GM19324 (cell line): ENCODE measurements around the gene SPRR4.

Experiments
- ATAC-seq: cut with Tn5 transposase; IDR thresholded peaks from one replicate; pipeline ENCODE4 v1.9.1; 2021; ENCODE audit warnings: mild to moderate bottlenecking, moderate library complexity; ENCODE audit not compliant: unreplicated experiment, low FRiP score

SPRR4 gene, protein sequence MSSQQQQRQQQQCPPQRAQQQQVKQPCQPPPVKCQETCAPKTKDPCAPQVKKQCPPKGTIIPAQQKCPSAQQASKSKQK

DNA sequence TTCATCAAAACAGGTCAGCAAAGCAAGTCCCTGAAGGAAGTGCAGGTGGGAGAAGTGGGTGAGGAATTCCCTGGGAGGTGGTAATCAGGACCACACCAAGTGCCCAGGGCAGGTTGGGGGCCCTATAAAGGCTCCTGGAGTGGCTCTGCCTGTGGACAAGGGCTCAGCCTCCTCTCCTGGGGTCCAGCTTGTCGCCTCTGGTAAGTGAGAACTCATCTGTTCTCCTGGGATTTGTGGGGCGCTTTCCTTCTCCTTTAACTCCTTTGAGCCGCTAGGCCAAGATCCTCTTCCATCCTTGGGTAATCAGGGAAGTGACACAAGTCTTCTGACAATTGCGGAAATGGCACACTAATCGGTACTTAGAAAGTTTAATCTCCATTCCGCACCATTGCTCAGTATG, at the start of gene SPRR4:
Gene SPRR4 (plus strand): TSS at position 154 of the 400 bp plus-strand sequence. CDS start 1,243 bp downstream, outside the sequence.
- no peak for ATAC-seq

DNA sequence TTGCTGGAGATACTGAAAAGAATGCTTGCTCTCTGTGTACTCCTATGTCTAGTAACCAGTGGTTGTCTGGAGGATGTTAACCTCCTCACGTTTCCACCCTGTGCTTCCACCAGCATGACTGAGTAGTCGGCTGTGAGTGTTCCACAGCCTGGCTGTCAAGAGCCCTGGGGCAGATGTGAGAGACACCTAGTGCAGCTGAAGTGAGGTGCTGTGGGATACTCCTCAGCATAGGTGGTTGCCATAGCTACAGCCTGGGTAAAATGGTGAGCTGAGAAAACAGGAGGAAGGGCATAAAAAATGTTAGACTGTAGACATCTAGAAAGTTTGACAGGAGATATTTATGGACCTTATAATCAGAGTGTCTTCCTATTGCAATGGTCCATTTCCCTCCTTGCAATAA, 46.3 kb upstream of the SPRR4 start:
- ATAC-seq, result no peak

DNA sequence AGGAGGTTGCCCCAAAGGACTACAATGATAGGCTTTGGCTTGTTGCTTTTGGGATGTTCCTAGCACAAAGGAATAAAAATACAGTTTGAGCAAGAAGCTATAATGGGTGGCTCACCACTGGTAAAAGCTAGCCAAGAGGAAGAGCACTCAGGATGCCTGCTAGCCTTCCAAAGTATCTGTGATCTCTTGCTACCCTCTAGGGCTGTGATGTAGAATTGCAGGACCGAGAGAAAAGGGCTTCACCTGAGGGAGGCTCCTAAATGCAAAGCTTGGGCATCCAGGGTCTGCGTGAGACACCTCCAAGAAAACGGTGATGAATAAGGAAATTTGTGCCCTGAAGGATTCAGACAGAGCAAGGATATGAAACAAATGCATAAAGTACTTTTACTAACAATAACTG, 44.4 kb upstream of the SPRR4 start:
- ATAC-seq, result no peak

DNA sequence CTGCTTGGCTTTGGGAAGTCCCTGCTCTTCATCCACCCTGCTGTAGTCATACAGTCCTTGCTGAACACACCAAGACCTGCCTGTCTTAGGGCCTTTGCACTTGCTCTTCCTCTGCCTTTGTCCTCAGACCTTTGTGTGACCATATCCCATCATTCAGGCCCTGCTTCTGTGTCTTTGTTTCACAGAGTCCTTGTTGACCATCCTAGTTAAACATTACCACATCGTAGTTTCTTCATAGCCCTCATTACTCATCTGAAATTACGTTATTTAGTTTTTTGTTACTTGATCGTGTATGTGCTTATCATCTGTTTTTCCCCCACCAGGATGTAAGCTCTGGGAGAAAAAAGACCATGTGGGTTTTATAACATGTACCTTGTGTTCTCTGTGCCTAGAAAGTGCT, 41.8 kb upstream of the SPRR4 start:
- no peak for ATAC-seq

DNA sequence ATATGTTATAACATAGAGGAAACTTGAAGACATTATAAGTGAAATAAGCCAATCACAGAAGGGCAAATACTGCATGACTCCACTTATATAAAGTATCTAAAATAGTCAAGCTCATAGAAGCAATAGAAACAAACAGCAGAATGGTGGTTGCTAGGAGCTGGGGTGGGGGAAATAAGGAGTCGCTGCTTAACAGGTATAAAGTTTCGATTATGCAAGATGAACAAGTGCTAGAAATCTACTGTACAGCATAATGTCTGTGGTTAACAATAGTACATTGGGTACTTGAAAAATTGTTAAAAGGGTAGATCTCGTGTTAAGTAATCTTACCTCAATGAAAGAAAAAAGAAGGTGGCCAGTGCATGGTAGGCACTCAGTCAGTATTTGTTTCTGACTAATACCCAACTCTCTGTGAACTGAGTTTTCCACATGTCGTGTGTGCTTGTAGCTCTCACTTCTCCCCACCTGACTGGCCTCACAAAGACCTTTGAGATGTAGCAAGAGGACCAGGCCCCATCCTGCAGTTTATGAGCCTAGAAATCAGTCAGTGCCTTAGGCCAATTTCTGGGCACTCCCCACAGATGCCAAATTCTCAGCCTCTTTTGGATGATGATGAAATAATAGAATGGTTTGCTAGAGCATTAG, 38.2 kb upstream of the SPRR4 start:
- no peak for ATAC-seq

DNA sequence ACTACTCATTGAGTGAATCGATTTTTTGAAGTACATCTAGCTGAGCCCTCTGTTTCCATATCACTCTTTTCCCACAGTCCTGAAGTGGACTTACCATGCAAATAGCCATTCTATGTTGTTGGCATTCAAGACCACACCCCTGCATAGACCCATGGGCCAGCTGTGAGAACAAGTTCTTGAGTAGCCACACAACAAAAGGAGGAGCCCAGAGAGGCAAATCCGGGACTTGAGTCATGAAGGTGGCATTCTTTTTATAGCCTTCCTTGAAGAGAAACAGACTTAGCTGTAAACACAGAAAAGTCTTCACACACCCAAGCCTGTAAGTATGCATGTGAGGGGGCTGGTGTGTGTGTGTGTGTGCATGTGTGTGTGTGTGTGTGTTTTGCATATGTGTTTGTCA, 37.3 kb upstream of the SPRR4 start:
- ATAC-seq, result no peak

DNA sequence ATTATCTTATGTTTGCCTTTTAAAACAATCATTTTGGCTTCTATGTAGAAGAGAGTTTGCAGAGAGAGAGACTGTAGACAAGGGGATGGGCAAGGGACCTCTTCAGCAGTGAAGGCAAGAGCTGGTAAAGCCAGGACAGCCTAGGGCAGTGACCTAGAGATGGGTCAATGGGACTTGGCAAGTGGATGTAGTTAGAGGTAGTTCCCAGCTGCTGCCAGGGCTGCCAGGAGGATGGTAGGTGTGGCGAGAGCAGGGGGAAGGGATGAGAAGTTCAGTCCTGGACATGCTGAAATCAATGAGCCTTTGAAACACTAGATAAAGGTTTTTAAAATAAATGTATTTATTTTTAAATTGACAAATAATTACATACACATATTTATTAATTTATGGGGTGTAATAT, 29.8 kb upstream of the SPRR4 start:
- no peak for ATAC-seq

DNA sequence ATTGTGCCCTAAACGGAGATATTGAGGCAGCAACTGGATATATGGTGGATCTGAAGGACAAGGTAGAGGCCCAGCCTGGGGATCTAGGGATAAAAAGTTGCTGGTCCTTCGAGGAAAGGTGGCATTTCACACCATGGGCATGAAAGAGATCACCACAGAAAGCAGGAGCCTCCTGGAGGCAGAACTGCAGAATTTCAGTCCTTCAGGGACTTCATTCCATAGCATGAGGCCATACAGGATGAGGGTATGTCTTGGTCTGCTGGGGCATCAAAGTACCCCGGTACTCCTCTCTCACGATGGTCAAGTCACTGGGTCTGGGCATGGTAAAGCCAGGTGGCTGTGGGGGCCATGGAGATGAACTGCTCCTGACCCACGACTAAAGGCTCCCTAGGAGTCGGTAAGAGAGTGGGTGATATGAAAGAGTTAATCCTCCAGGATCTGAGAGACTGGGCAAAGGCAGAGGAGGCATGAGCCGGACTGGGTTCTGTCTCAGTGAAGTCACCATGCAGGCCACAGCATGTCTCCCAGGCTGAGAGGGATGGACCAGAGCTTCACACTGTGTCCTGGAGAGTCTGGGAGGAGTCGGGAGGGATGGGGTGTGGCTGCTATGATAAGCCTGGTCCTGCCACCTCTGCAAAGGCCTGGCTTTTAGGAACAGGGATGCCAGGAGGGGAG, 29.3 kb upstream of the SPRR4 start:
- ATAC-seq, result no peak

DNA sequence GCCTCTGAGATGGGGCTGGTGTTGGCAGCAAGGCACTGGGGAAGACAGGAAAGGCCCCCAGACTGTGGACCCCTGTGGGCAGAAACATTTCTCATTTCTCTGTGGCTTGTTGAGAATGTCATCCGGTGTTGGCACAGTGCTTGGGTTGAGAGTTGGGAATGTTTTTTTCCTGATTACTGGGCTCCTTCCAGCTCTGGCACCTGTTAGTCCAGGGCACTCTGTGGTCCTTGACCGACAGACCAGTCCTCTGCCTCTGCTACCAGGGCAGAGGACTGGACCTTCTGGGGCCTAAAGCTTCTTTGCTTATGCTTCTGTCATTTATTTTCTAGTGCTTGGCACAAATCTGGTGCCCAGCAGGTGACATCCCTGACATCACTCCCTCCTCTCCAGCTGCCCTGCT, 28.3 kb upstream of the SPRR4 start:
- no peak for ATAC-seq

DNA sequence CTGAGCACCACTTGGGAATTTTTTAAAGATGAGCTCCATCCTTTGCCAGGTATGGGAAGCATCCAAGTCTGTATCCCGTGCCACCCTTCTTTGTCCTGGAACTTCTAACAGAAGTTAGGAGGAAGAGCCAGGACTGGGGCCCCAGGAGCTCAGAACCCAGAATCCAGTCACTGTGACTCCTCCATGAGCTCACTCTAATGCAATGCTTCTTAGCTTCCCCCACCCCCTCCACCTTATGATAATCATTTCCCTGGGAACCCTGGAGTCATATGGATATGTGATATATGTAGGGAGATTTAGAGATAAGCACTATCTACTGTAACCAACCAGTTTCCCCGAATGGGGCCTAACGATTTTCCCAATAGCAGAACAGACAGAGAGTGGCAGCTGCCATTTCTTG, 24.2 kb upstream of the SPRR4 start:
- ATAC-seq, result no peak

DNA sequence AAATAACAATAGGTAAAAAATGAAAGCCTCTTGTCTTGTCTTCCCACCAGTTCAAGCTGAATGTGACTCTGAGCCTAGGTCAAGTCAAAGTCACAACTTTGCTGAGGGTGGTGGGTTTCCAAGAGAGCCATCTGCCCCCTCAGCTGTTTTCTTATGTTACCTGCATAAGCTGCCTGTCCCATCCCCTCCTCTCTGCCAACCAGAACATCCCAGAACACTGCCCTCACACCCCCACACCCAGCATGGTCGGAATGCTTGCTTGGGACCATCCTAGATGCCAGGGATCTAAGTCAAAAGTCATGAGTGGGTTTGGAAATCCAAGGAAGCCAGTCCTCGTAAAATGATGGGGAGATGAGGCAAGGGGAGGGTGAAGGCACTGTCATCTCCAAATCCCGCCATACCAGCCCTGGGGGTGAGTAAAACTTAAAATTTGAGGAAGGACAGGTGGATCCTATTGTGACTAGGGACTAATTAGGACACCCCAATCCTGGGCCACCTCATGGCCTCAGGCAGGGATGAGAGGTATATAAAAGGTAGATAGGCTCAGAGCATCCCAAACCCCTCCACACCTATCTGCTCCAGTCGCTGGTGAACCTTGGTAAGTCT, 23.7 kb upstream of the SPRR4 start, which contains the start of gene SPRR5:
Gene SPRR5 (plus strand): TSS at position 556 of the 606 bp plus-strand sequence. CDS start 1,349 bp downstream, outside the sequence.
- no peak for ATAC-seq

DNA sequence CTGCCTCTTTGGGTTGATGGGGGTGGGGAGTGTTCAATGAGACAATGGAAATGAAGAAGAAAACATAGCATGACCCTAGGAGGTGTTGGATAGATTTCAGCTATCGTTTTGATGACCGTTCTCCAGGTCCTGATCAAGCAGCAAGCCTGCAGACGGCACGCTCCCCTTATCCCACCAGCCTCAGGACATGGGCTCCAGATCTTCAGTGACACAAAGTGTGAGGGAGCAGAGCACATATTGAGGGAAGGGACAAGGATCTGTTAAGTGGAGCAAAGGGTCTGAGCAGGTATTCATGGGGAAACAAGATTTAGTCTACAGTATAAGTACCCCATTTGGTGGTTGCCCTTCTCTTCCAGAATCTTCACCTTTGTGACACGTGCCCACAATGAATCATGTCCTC, 18.7 kb upstream of the SPRR4 start:
- ATAC-seq, result no peak

DNA sequence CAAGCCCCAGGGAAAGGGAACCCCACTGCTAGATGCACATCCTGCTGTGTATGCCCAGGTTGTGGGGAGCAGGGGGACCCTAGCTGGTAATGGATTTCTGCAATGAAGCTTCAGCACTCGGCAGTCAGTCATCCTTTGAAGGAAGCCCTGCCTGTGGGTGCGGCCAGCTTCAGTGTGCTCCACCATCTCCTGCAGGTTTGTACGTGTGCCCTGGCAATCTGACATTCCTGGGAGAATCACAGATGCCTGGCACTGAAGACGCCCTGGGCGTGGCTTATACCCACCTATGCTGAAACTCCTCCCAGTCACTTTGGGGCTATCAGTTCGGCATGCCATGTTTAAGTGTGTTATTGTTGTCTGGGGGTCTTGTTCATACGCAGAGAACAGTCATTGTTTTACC, 16.7 kb upstream of the SPRR4 start:
- ATAC-seq, result no peak

DNA sequence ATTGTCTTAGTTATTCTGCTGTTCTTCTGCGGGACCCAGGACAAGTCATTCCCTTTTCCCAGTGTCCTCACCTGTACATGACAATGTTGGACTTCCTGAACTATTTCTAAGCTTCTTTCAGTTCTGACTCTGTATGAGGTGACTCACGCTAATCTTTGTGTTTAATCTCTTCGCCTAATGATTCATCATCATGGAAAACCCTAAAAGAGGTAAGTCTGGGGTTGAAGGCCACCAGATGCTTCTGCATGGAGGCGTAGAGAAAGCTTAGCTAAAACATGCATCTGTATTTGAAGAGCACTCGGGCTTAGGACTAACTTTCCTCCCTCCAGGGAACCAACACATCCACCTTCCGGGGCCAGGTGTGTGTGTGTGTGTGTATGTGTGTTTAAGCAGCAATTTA, 16.0 kb upstream of the SPRR4 start:
- no peak for ATAC-seq

DNA sequence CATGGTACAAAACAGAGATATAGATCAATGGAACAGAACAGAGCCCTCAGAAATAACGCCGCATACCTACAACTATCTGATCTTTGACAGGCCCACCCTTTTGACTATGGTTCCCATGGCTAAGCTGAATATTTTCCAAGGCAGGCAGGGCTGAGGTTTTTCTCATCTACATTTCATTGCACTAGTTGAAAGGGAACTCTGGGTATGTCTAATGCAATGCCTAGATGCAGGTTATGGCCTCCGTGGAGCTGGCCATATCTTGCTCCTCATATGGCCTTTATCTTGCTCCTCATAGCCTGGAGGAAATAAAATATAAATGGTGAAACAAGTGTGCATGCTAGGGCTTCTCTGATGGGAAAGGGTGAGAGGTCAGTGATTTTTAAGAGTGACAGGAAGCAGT, 12.9 kb upstream of the SPRR4 start:
- no peak for ATAC-seq

DNA sequence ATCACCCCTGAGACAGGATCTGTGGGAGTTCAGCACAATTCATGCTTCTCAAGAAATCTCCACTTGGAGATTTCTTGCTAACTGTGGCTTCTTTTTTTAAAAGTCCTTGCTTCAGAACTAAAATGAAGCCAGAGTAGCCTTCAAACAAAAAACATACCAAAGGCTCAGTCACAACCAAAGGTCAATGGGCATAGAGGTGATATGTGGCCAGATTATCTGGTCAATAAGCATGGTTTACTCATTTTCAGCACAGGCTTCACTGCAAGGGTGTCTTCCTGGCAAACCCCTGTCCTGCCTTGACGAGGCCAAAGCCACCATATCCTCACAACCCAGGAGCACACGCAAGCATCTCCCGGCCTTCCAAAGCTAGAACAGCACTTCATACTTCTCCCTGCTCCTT, 11.2 kb upstream of the SPRR4 start:
- no peak for ATAC-seq

DNA sequence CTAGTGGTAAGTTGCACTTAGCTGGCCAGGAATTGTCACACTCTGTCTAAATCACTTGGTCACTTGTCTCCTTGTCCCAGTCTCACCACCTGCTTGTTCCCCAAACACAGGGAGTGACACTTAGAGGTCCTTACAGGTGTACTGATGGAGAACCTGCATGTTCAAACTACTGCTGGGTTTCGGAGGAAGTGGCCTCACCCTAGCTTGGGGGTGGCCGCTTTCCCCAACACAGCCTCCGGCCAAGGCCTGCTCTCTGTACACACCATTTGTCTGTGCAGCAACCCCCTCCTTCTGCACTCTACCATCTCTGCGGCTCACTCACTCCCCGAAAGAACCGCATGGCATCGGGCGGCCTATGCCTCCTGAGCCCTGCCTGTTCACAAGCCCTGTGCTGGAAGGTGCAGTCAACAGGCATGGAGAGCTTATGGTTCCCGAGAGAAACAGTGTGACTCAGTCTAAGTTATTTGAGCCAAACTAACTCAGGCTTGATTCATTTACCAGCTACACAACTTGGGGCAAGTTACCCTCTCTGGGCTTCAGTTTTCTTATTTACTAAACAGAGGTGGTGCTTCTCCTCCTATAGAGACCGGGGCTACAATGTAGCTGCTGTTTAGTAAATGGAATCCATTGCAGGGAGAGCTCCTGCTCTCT, 10.5 kb upstream of the SPRR4 start:
- no peak for ATAC-seq

DNA sequence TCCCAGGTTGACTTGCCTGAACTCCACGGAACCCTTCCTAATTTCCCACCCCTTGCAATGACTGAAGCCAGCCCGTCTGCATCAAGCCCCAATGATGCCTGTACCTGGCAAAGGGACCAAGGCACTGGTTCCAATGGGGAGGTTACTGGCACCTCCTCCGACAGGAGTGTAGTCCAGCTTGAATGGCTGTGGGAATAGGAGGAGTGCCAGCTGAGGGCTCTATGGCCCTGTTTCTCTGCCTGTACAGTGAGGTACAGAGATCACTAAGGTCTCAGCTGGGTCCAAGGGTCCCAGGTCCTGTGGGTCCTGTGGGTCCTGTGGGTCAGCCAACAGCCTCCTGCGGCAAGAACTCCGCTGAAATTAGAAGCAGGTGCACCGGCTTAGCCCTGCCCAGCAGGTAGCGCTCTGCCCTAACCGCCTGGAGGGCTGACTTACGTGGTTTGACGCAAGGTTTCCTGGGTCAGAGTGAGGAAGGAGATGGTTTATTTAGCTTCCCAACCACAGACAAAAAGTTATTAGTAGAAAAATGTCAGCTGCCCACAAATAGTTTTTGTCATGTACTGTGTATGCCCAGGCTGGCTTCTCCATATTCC, 9.9 kb upstream of the SPRR4 start:
- no peak for ATAC-seq

DNA sequence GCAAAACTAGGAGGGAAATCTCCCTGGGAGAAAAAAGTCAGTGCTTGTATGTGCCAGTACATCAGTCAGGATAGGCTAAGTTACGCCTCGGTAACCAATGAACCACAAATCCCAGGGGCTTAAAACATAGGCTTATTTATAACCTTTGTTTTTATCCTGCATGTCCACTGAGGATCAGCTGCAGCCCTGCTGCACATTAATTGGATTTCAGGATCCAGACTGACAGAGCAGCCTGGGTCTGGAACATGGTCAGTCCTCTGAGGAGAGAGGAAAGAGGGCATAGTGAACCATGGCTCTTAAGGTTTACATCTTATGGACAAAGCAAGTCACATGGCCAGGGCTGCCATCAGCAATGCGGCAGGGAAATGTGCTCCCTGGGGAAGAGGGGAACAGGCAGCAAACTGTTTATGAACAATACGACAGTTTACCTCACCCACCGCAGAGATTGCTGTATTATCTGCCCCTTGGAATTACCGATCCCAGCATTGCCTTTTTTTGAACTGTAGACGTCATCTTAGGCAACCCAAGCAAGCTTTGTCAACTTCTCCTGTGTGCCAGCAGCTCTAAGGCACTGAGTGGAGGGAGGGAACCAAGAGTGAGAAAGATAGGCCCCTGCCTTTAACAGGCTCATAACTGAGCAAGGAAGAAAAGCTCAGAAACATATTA, 9.1 kb upstream of the SPRR4 start:
- ATAC-seq, result no peak

DNA sequence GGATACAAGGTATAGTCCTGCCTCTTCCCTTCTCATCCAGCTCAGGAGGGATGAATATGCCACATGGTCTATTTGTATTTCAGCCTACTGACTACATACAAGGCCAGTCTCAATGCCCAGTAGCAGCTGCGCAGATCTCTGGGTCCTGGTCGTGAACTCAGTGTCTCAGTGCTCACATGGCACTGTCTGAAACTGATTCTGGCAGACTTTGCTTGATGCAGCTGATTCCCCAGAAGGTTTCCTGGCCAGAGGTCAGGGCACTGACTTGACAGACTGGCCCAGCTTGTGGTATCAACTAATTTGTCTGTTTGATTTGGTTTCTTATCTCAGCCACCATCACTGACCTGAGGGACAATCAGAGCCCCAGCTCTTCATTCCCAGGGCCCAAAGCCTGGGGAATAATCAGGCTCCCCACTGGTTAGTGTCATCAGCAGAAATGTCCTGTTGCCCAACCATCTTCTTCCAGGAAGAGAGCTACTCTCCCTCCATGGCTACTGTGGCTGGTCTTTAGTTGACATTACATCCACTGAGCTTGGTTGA, 7.5 kb upstream of the SPRR4 start:
- ATAC-seq, result no peak
